DLD1 (cell line): Measurements from ENCODE around the gene GCAT.

Source experiments
- in situ Hi-C: cut with HindIII; loops from 2 replicates; pipeline ENCODE4 v1.10.0; 2017; ENCODE audit warnings: low sequenced_read_pairs

GCAT gene

GRCh38 chr22:37807410-37808293, at the start of gene GCAT:
GCAT (plus strand) TSS chr22:37807934; CDS start chr22:37807968, 34 bp downstream.
- in situ Hi-C loops, result no loop called here

- in situ Hi-C loops, result no loop called here
Observed at GRCh38 chr22:37758694-37759093, 49.0 kb upstream of the GCAT start.

GRCh38 chr22:37759281-37759680, 48.5 kb upstream of the GCAT start:
- in situ Hi-C loops, result no loop called here

GRCh38 chr22:37760152-37760551, 47.6 kb upstream of the GCAT start:
- in situ Hi-C loops, result no loop called here

GRCh38 chr22:37762389-37762836, 45.3 kb upstream of the GCAT start:
- in situ Hi-C loops, result no loop called here

GRCh38 chr22:37763012-37763411, 44.7 kb upstream of the GCAT start:
- in situ Hi-C loops, result no loop called here

GRCh38 chr22:37763652-37764051, 44.1 kb upstream of the GCAT start:
- in situ Hi-C loops, result no loop called here

GRCh38 chr22:37764622-37765021, 43.1 kb upstream of the GCAT start:
- in situ Hi-C loops, result no loop called here

- in situ Hi-C loops, result no loop called here
Observed at GRCh38 chr22:37765498-37765897, 42.2 kb upstream of the GCAT start.

- in situ Hi-C loops, result no loop called here
Observed at GRCh38 chr22:37765953-37766576, 41.7 kb upstream of the GCAT start.

GRCh38 chr22:37768273-37768672, 39.5 kb upstream of the GCAT start:
- in situ Hi-C loops, result no loop called here

GRCh38 chr22:37769056-37769455, 38.7 kb upstream of the GCAT start:
- in situ Hi-C loops, result no loop called here

- in situ Hi-C loops, result no loop called here
Observed at GRCh38 chr22:37771081-37771480, 36.7 kb upstream of the GCAT start.

- in situ Hi-C loops, result no loop called here
Observed at GRCh38 chr22:37771702-37772427, 35.9 kb upstream of the GCAT start.

GRCh38 chr22:37774728-37775127, 33.0 kb upstream of the GCAT start:
- in situ Hi-C loops, result no loop called here

GRCh38 chr22:37775785-37776638, 31.7 kb upstream of the GCAT start:
- in situ Hi-C loops, result no loop called here

- in situ Hi-C loops, result no loop called here
Observed at GRCh38 chr22:37776639-37777005, 31.1 kb upstream of the GCAT start.

GRCh38 chr22:37777122-37777687, 30.5 kb upstream of the GCAT start:
- in situ Hi-C loops, result no loop called here

- in situ Hi-C loops, result no loop called here
Observed at GRCh38 chr22:37778370-37779009, 29.2 kb upstream of the GCAT start.
